OCI-LY7 (cell line): ENCODE data around the gene COL18A1.

ENCODE experiments used
- CTCF ChIP-seq: fragments of 200-600 bp; sonication (generic); conservative IDR thresholded peaks from 2 replicates; pipeline ENCODE4 v1.5.1; 2014; ENCODE audit warnings: mild to moderate bottlenecking, antibody characterized with exemption, low read length, moderate library complexity, mixed read lengths
- EZH2phosphoT487 ChIP-seq: fragments of 200-600 bp; sonication (generic); IDR thresholded peaks from 2 replicates; pipeline ENCODE4 v1.6.1; 2018; ENCODE audit warnings: low read depth, borderline replicate concordance, mild to moderate bottlenecking, mixed run types, antibody characterized with exemption, low read length, moderate library complexity, mixed read lengths

GRCh38 chr21:45438391-45439145, 33.6 kb downstream of the COL18A1 start:
- TF ChIP-seq CTCF (no peak), EZH2phosphoT487 (no peak)
